Measurements from ENCODE around the gene ERRFI1. TPM values are rescaled to one million over a fixed set of nuclear protein-coding genes. Genes with fewer than 3 reads are reported as not detected.

Gene ERRFI1
- total and polyA plus RNA-seq, 10 of the 15 experiments (the other 5 are each of a cell fraction or from before 2014, with no cell fraction given), result 0.90 to 6.5 (median 3.1) TPM

- TF ChIP-seq TARDBP (IDR thresholded peaks at IDR 0.05; ENCODE audit: borderline replicate concordance) (no peak), MTA2 (IDR thresholded peaks at IDR 0.05; ENCODE audit: low read depth) (no peak)
Measured at GRCh38 chr1:8011016-8011415, 15.1 kb downstream of the ERRFI1 start (continued).

GRCh38 chr1:8010080-8010664, 15.9 kb downstream of the ERRFI1 start:
- DNase-seq (ENCODE audit: low read depth, low spot score) (no peak), ATAC-seq (no peak), FAIRE-seq (no peak)
- ChIA-PET POLR2A (no interaction called here), CTCF (interaction anchor here (1.0 to 11.7 kb wide), 2 partner anchors 30 to 44 kb away, joined by 3 to 263 read pairs; no protein-coding TSS in a partner anchor), RAD21 (ENCODE audit: unreplicated experiment) (interaction anchor here (0.6 kb wide), 1 partner anchor 151 kb away, joined by 3 read pairs; no protein-coding TSS in a partner anchor), SMC1A (ENCODE audit: uncharacterized antibody, unreplicated experiment) (interaction anchor here (0.6 to 10.0 kb wide), 4 partner anchors 27 to 256 kb away, joined by 3 to 79 read pairs (median 4); no protein-coding TSS in a partner anchor)
- BruUV-seq (replicated peaks), result no TSS peak
- intact Hi-C loops (cut with micrococcal nuclease; ENCODE audit: unreplicated experiment) (no loop called here), in situ Hi-C loops (cut with MboI) (loop anchor here (10.0 kb wide), 1 partner anchor 335 kb away; no protein-coding TSS in a partner anchor)
- H3K79me2 ChIP-seq (ENCODE audit: control insufficient read depth, insufficient read depth, low read length), result no peaks in the 10 kb centered on the region
- no peaks in the 10 kb centered on the region for H4K20me1 ChIP-seq (ENCODE audit: control insufficient read depth, insufficient read depth)
- no peaks in the 10 kb centered on the region for H3K4me1 ChIP-seq (ENCODE audit: control insufficient read depth, insufficient read depth, low read length)
- no peak overlapping the region for H3K27ac ChIP-seq (ENCODE audit: control insufficient read depth, insufficient read depth)
- 94% methylated on average over 8 of the region's 8 CpGs for WGBS (ENCODE audit: insufficient coverage, insufficient replicate concordance, low lambda C conversion rate, missing lambda C conversion rate)
- no peak overlapping the region for H3K4me2 ChIP-seq (ENCODE audit: control insufficient read depth, insufficient read depth)
- peaks cover 0 to 3% of the 10 kb centered on the region in 2 experiments; a peak in 2 of 4 replicates for H3K36me3 ChIP-seq (ENCODE audit: control insufficient read depth in 2 of 2, insufficient read depth in 2 of 2, low read length in 1 of 2)
- H3K27me3 ChIP-seq (replicated peaks in 1 of 2; ENCODE audit: control insufficient read depth in 2 of 2, insufficient read depth in 2 of 2, low read length in 1 of 2), result no peaks in the 10 kb centered on the region
- H3K4me3 ChIP-seq, result no peak overlapping the region
- no peaks in the 10 kb centered on the region for H3K9me3 ChIP-seq (replicated peaks; ENCODE audit: control insufficient read depth, insufficient read depth, low read length)
- no peak overlapping the region for H3K9ac ChIP-seq (ENCODE audit: control insufficient read depth, insufficient read depth, low read length)
- no peak overlapping the region for H2AFZ ChIP-seq (ENCODE audit: control insufficient read depth, low read depth, low read length)
- TF ChIP-seq EGR1 (IDR thresholded peaks at IDR 0.05; ENCODE audit: borderline replicate concordance in 1 of 2, low read depth in 2 of 2, low read length in 2 of 2), result no peak
- TF ChIP-seq KAT2A (conservative IDR thresholded peaks at IDR 0.05; ENCODE audit: control insufficient read depth, low read depth, low read length), result no peak
- no peak for TF ChIP-seq TCF12 (IDR thresholded peaks at IDR 0.05; ENCODE audit: low read depth, low read length)
- TF ChIP-seq ATF3 (IDR thresholded peaks at IDR 0.05; ENCODE audit: borderline replicate concordance, extremely low read depth, low read depth, low read length), result no peak
- no peak for TF ChIP-seq ZNF592 (IDR thresholded peaks at IDR 0.05)
- TF ChIP-seq CBX3 (IDR thresholded peaks at IDR 0.05; ENCODE audit: borderline replicate concordance, low read depth), result no peak
- no peak for TF ChIP-seq JUND (IDR thresholded peaks at IDR 0.05; ENCODE audit: low read depth, low read length)
- TF ChIP-seq TCF7 (IDR thresholded peaks at IDR 0.05; ENCODE audit: borderline replicate concordance), result no peak
- TF ChIP-seq NFYB (IDR thresholded peaks at IDR 0.05; ENCODE audit: insufficient read depth, low read depth, low read length), result no peak
- no peak for TF ChIP-seq IKZF1 (conservative IDR thresholded peaks at IDR 0.05)
- TF ChIP-seq TAF1 (IDR thresholded peaks at IDR 0.05; ENCODE audit: borderline replicate concordance, low read depth, low read length), result no peak
- TF ChIP-seq BRCA1 (IDR thresholded peaks at IDR 0.05; ENCODE audit: low read depth, low read length), result no peak

Data from GM12878 (cell line).